GM23338 (cell line): ENCODE results near the gene SPOUT1. TPM values are rescaled to one million over a fixed set of nuclear protein-coding genes. Genes with fewer than 3 reads are reported as not detected.

Source experiments
- ATAC-seq: fragments of 200-7000 bp; cut with Tn5 transposase; 3 replicates; pipeline ENCODE4 v1.9.1; 2020
- DNase-seq: peaks from one replicate; pipeline ENCODE4 v3.0.0-alpha.2; 2015; ENCODE audit warnings: low spot score
- H2AFZ ChIP-seq: fragments of 200-600 bp; sonication (generic); 2 replicates; pipeline ENCODE4 v1.8.0; 2016; ENCODE audit warnings: antibody characterized with exemption, mild to moderate bottlenecking, moderate library complexity
- H3F3A ChIP-seq: fragments of 200-600 bp; sonication (generic); replicated peaks from 2 replicates; pipeline ENCODE4 v1.8.0; 2017; ENCODE audit warnings: antibody characterized with exemption, mixed run types, low read depth
- H3K27ac ChIP-seq: fragments of 200-600 bp; sonication (generic); 2 replicates; pipeline ENCODE4 v1.6.1; 2016; ENCODE audit warnings: low read depth
- H3K27me3 ChIP-seq: fragments of 200-600 bp; sonication (generic); 2 replicates; pipeline ENCODE4 v1.8.0; 2016; ENCODE audit warnings: mild to moderate bottlenecking, mixed run types, moderate library complexity; ENCODE audit not compliant: insufficient read depth
- H3K36me3 ChIP-seq: fragments of 200-600 bp; sonication (generic); 2 replicates; pipeline ENCODE4 v1.8.0; 2016; ENCODE audit warnings: mild to moderate bottlenecking; ENCODE audit not compliant: insufficient read depth
- H3K4me1 ChIP-seq: fragments of 200-600 bp; sonication (generic); 2 replicates; pipeline ENCODE4 v1.8.0; 2016; ENCODE audit warnings: mild to moderate bottlenecking, moderate library complexity; ENCODE audit not compliant: insufficient read depth
- H3K4me2 ChIP-seq: fragments of 200-600 bp; sonication (generic); 2 replicates; pipeline ENCODE4 v1.7.1; 2017; ENCODE audit warnings: mixed run types
- H3K4me3 ChIP-seq: fragments of 200-600 bp; sonication (generic); 2 replicates; pipeline ENCODE4 v1.6.1; 2016; ENCODE audit warnings: mixed run types
- H3K79me2 ChIP-seq: fragments of 200-600 bp; sonication (generic); replicated peaks from 2 replicates; pipeline ENCODE4 v1.8.0; 2017; ENCODE audit warnings: mild to moderate bottlenecking; ENCODE audit not compliant: insufficient read depth
- H3K9me2 ChIP-seq: fragments of 200-600 bp; sonication (generic); 2 replicates; pipeline ENCODE4 v1.8.0; 2017; ENCODE audit not compliant: insufficient read depth
- H4K20me1 ChIP-seq: fragments of 200-600 bp; sonication (generic); replicated peaks from 2 replicates; pipeline ENCODE4 v1.8.0; 2017; ENCODE audit warnings: mild to moderate bottlenecking; ENCODE audit not compliant: insufficient read depth
- H3K27ac Mint-ChIP-seq: 2 replicates; pipeline ENCODE4 v1.8.0; 2020; ENCODE audit warnings: inconsistent platforms, mild to moderate bottlenecking, moderate library complexity, mixed read lengths
- H3K27me3 Mint-ChIP-seq: 3 replicates; pipeline ENCODE4 v1.8.0; 2022; ENCODE audit warnings: low read depth, mild to moderate bottlenecking, moderate library complexity, mixed read lengths, inconsistent platforms; ENCODE audit not compliant: insufficient read depth, poor library complexity
- H3K36me3 Mint-ChIP-seq: 3 replicates; pipeline ENCODE4 v1.8.0; 2021; ENCODE audit warnings: low read depth, mild to moderate bottlenecking, inconsistent platforms, moderate library complexity, mixed read lengths
- H3K4me1 Mint-ChIP-seq: 3 replicates; pipeline ENCODE4 v1.8.0; 2020; ENCODE audit warnings: mild to moderate bottlenecking, inconsistent platforms, mixed read lengths
- H3K4me3 Mint-ChIP-seq: 3 replicates; pipeline ENCODE4 v1.8.0; 2021; ENCODE audit warnings: moderate library complexity, mild to moderate bottlenecking, inconsistent platforms, mixed read lengths
- H3K9me3 Mint-ChIP-seq: 3 replicates; pipeline ENCODE4 v1.8.0; 2020; ENCODE audit warnings: moderate library complexity, mild to moderate bottlenecking, inconsistent platforms, mixed read lengths
- CREB1 ChIP-seq: fragments of 250-450 bp; sonication (Bioruptor Pico); IDR thresholded peaks from 2 replicates; pipeline ENCODE4 v1.5.0; 2020; ENCODE audit warnings: low read depth, mild to moderate bottlenecking, moderate library complexity
- CTCF ChIP-seq, 2 experiments: fragments of 200-600 bp in 1 of 2; sonication (generic) in 1 of 2; conservative IDR thresholded peaks; 2 replicates each; pipeline versions ENCODE4 v1.5.1 to v1.6.1; 2016 to 2017; ENCODE audit warnings: antibody characterized with exemption in 2 of 2, low read depth in 2 of 2, mild to moderate bottlenecking in 2 of 2, moderate library complexity in 1 of 2
- ETS1 ChIP-seq: IDR thresholded peaks from 2 replicates; pipeline ENCODE4 v1.6.1; 2016; ENCODE audit warnings: antibody characterized with exemption
- EZH2 ChIP-seq: fragments of 200-600 bp; sonication (generic); IDR thresholded peaks from one replicate; pipeline ENCODE4 v1.8.0; 2017; ENCODE audit warnings: antibody characterized with exemption, mild to moderate bottlenecking, low read depth; ENCODE audit not compliant: unreplicated experiment
- EZH2phosphoT487 ChIP-seq: fragments of 200-600 bp; sonication (generic); IDR thresholded peaks from one replicate; pipeline ENCODE4 v1.8.1; 2018; ENCODE audit warnings: antibody characterized with exemption; ENCODE audit not compliant: unreplicated experiment
- JUNB ChIP-seq: IDR thresholded peaks from one replicate; pipeline ENCODE4 v1.6.1; 2016; ENCODE audit warnings: antibody characterized with exemption; ENCODE audit not compliant: unreplicated experiment
- NANOG ChIP-seq: IDR thresholded peaks from 2 replicates; pipeline ENCODE4 v1.6.1; 2016; ENCODE audit warnings: antibody characterized with exemption, borderline replicate concordance
- POLR2AphosphoS5 ChIP-seq: IDR thresholded peaks from 2 replicates; pipeline ENCODE4 v1.6.1; 2016; ENCODE audit warnings: antibody characterized with exemption, low read depth
- REST ChIP-seq: IDR thresholded peaks from one replicate; pipeline ENCODE4 v1.6.1; 2018; ENCODE audit warnings: antibody characterized with exemption; ENCODE audit not compliant: unreplicated experiment
- STAT1 ChIP-seq: IDR thresholded peaks from one replicate; pipeline ENCODE4 v1.6.1; 2016; ENCODE audit warnings: antibody characterized with exemption; ENCODE audit not compliant: unreplicated experiment
- ZNF114 ChIP-seq: fragments of 250-450 bp; sonication (Bioruptor Pico); IDR thresholded peaks from 2 replicates; pipeline ENCODE4 v1.5.0; 2020; ENCODE audit warnings: mild to moderate bottlenecking, moderate library complexity
- ZNF331 ChIP-seq: fragments of 250-450 bp; sonication (Bioruptor Pico); IDR thresholded peaks from 2 replicates; pipeline ENCODE4 v1.5.0; 2020; ENCODE audit warnings: low read depth, mild to moderate bottlenecking, moderate library complexity
- ZNF462 ChIP-seq: fragments of 250-450 bp; sonication (Bioruptor Pico); IDR thresholded peaks from 2 replicates; pipeline ENCODE4 v1.5.0; 2020; ENCODE audit warnings: mild to moderate bottlenecking, moderate library complexity
- polyA plus RNA-seq: library from polyadenylated mRNA; unstranded; fragments of >200 nt; fragmentation: Nextera tagmentation; extraction: Ambion mirVana; gene quantifications from 2 replicates; pipeline ENCODE4 v1.2.1, GENCODE V29; 2016
- total RNA-seq: library from RNA; depleted of rRNA; stranded (reverse); fragments of >200 nt; shearing (Covaris generic); gene quantifications from 2 replicates; pipeline ENCODE4 v1.2.3, GENCODE V29; 2014

Gene SPOUT1
- total and polyA plus RNA-seq, 2 experiments from 2014 or later: 28.5 to 50.9 TPM

GRCh38 chr9:128808543-128808942 lies 21.1 kb downstream of the SPOUT1 start:
- H3K36me3 Mint-ChIP-seq: peaks cover 20% of the 10 kb centered on the region
- TF ChIP-seq EZH2: no peak
- TF ChIP-seq ZNF114 (CRISPR knock-in tag): no peak
- no peak for TF ChIP-seq POLR2AphosphoS5
- no peak for TF ChIP-seq NANOG
- TF ChIP-seq ZNF331 (CRISPR knock-in tag): no peak
- TF ChIP-seq ETS1: no peak
- TF ChIP-seq CTCF (conservative IDR thresholded peaks at IDR 0.05; ENCODE audit: low read depth in 2 of 2): no peak
- no peak for TF ChIP-seq EZH2phosphoT487
- TF ChIP-seq REST: no peak
- TF ChIP-seq STAT1: no peak
- TF ChIP-seq JUNB: no peak
- TF ChIP-seq CREB1 (CRISPR knock-in tag): no peak
- TF ChIP-seq ZNF462: no peak
- Histone ChIP-seq H3K79me2 (no peaks in the 10 kb centered on the region), H3K9me2 (no peaks in the 10 kb centered on the region), H3K4me3 (no peak overlapping the region), H3K4me2 (no peak overlapping the region), H3K27me3 (no peaks in the 10 kb centered on the region), H3F3A (0 out of 2 replicates have a peak, but pooled peaks cover 4% of the 10 kb centered on the region), H3K36me3 (no peaks in the 10 kb centered on the region), H3K27ac (no peak overlapping the region), H4K20me1 (peaks cover 3% of the 10 kb centered on the region; the same call in 1 of the 2 replicates), H3K4me1 (no peaks in the 10 kb centered on the region), H2AFZ (no peak overlapping the region)
- DNase-seq (no peak), ATAC-seq (no peak)
- peaks cover 2% of the 10 kb centered on the region for H3K27me3 Mint-ChIP-seq
- no peak overlapping the region for H3K4me3 Mint-ChIP-seq
- H3K4me1 Mint-ChIP-seq: no peaks in the 10 kb centered on the region
- no peaks in the 10 kb centered on the region for H3K9me3 Mint-ChIP-seq
- no peak overlapping the region for H3K27ac Mint-ChIP-seq
